ENCODE data around the gene RBM33. TPM values are rescaled to one million over a fixed set of nuclear protein-coding genes. Genes with fewer than 3 reads are reported as not detected.
A peak's percentile ranks its signal among the peaks of the same experiment; 100 is the strongest.

The RBM33 gene
- total RNA-seq, 2 experiments from 2014 or later, result 73.7 to 84.8 TPM

DNA sequence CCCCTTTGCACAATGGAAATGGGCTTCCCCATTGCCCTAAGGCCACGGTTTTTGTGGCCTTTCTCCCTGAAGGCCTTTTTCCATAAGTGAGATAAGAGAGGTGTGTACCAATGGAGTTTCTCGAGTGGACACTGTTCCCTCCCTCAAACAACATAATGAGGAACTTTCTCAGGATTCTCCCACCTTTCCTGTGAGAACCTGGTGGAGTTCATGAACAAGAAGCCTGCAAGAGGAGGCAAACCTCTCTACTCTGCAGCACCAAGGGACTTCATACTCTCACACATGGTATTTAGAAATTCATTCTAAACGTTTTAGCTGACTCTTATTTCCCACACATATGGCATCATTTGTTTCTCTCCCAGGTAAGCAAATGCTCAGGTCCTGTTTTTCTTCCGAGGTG, 7.3 kb upstream of the RBM33 start:
- CTCF ChIA-PET, result interaction anchor here (1.3 kb wide), 1 partner anchor 39 kb away, joined by 6 read pairs; no protein-coding TSS in a partner anchor

DNA sequence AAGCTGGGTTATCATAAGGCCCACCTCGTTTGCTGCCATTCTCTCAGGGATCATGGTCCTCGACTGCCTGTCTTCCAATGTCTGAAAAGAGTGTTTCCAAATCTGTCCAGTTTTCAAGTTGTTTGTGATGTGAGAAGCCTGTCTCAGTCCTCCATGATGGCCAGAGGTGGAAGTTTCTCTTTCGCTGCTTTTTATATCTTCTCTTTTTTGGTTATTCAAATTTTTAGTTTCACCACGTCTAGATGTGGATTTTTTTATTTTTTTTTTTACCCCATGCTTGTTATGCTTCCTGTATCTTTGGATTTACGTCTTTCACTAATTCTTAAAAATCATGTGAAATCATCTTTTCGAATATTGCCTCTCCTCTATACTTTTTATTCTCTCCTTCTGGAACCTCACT, 6.1 kb upstream of the RBM33 start:
- ChIA-PET CTCF (no interaction called here), POLR2A (no interaction called here)
- ATAC-seq (no peak), DNase-seq (no peak)
- peaks cover 3% of the 10 kb centered on the region for H3K27me3 Mint-ChIP-seq
- H3K27ac Mint-ChIP-seq, result no peak overlapping the region
- peaks cover 33% of the 10 kb centered on the region for H3K36me3 Mint-ChIP-seq (ENCODE audit: low read depth)
- no peak overlapping the region for H3K4me3 Mint-ChIP-seq
- H3K4me1 Mint-ChIP-seq (ENCODE audit: low read depth), result peaks cover 1% of the 10 kb centered on the region
- H3K9me3 Mint-ChIP-seq, result peaks cover 16% of the 10 kb centered on the region
- intact Hi-C loops (cut with micrococcal nuclease), result no loop called here
- TF ChIP-seq, protein P1, sequence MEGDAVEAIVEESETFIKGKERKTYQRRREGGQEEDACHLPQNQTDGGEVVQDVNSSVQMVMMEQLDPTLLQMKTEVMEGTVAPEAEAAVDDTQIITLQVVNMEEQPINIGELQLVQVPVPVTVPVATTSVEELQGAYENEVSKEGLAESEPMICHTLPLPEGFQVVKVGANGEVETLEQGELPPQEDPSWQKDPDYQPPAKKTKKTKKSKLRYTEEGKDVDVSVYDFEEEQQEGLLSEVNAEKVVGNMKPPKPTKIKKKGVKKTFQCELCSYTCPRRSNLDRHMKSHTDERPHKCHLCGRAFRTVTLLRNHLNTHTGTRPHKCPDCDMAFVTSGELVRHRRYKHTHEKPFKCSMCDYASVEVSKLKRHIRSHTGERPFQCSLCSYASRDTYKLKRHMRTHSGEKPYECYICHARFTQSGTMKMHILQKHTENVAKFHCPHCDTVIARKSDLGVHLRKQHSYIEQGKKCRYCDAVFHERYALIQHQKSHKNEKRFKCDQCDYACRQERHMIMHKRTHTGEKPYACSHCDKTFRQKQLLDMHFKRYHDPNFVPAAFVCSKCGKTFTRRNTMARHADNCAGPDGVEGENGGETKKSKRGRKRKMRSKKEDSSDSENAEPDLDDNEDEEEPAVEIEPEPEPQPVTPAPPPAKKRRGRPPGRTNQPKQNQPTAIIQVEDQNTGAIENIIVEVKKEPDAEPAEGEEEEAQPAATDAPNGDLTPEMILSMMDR (IDR thresholded peaks at IDR 0.05), result no peak

More for the DNA sequence above, 7.3 kb upstream of the RBM33 start:
- intact Hi-C loops (cut with micrococcal nuclease), result no loop called here
- Mint-ChIP-seq H3K36me3 (ENCODE audit: low read depth) (peaks cover 27% of the 10 kb centered on the region), H3K27ac (no peak overlapping the region), H3K9me3 (peaks cover 16% of the 10 kb centered on the region), H3K27me3 (peaks cover 3% of the 10 kb centered on the region), H3K4me1 (ENCODE audit: low read depth) (no peaks in the 10 kb centered on the region), H3K4me3 (no peak overlapping the region)
- POLR2A ChIA-PET, result no interaction called here
- DNase-seq (no peak), ATAC-seq (no peak)
- TF ChIP-seq, protein P1 (IDR thresholded peaks at IDR 0.05), result no peak

DNA sequence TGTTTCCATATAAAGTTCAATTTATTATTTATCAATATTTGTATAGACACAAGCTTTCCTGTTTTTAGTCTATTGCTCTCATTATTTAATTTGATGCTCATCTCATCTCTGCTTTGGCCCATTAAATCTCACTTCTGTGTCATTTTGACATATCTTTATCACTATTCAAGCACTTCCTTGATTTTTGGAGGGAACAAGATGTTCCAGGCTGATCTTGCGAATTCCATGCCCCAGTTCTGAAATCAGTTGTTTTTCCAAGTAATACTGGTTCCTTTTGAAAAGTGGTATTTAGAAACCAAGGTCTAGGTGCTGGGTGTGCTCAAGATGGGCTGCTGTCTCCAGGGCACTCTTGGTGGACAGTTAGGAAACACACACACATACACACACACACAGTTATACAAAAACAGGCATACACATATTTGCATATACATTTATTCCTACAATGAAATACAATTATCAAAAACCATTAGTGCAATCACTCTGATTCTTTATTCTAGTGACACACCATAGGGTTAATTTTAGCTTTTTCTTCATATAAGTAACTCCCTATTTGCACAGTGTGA, 4.4 kb upstream of the RBM33 start:
- POLR2A ChIA-PET, result no interaction called here
- no peak for ATAC-seq
- H3K4me3 Mint-ChIP-seq, result no peak overlapping the region

DNA sequence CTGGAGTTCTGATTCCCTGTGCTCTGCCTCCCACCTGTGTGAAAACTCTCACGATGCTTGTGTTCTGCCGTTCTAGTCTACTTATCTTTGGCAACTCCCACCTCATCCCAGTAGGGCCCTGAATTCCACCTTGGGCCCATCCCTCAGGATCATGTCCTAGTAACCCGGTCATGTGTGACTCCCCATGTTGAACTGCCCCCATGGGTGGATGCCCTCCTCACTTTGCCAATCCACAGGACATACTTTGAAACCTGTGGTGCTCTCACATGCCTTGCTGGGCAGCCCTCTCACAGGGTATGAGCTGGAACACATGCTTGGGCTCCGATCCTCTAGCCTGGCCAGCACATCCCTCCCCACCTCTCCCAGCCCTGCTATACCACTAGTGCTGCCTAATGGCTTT, 3.8 kb upstream of the RBM33 start:
- no peak for DNase-seq
- H3K27ac Mint-ChIP-seq, result no peak overlapping the region
- peaks cover 3% of the 10 kb centered on the region for H3K27me3 Mint-ChIP-seq
- ChIA-PET POLR2A (no interaction called here), CTCF (interaction anchor here (1.5 kb wide), 1 partner anchor 42 kb away, joined by 3 read pairs; no protein-coding TSS in a partner anchor)
- H3K4me1 Mint-ChIP-seq (ENCODE audit: low read depth), result peaks cover 7% of the 10 kb centered on the region
- no peak for ATAC-seq
- peaks cover 43% of the 10 kb centered on the region for H3K36me3 Mint-ChIP-seq (ENCODE audit: low read depth)
- H3K9me3 Mint-ChIP-seq, result peaks cover 13% of the 10 kb centered on the region
- no peak overlapping the region for H3K4me3 Mint-ChIP-seq
- intact Hi-C loops (cut with micrococcal nuclease), result loop anchor here (10.0 kb wide), 1 partner anchor 124 kb away; no protein-coding TSS in a partner anchor
- TF ChIP-seq, protein P1 (IDR thresholded peaks at IDR 0.05), result no peak

More for the DNA sequence above, 4.4 kb upstream of the RBM33 start:
- Mint-ChIP-seq H3K36me3 (ENCODE audit: low read depth) (peaks cover 41% of the 10 kb centered on the region), H3K4me1 (ENCODE audit: low read depth) (peaks cover 6% of the 10 kb centered on the region), H3K9me3 (peaks cover 13% of the 10 kb centered on the region), H3K27me3 (peaks cover 3% of the 10 kb centered on the region), H3K27ac (no peak overlapping the region)
- CTCF ChIA-PET, result interaction anchor here (1.5 kb wide), 1 partner anchor 41 kb away, joined by 3 read pairs; no protein-coding TSS in a partner anchor
- intact Hi-C loops (cut with micrococcal nuclease), result loop anchor here (10.0 kb wide), 1 partner anchor 125 kb away; no protein-coding TSS in a partner anchor
- TF ChIP-seq, protein P1 (IDR thresholded peaks at IDR 0.05), result no peak
- no peak for DNase-seq

DNA sequence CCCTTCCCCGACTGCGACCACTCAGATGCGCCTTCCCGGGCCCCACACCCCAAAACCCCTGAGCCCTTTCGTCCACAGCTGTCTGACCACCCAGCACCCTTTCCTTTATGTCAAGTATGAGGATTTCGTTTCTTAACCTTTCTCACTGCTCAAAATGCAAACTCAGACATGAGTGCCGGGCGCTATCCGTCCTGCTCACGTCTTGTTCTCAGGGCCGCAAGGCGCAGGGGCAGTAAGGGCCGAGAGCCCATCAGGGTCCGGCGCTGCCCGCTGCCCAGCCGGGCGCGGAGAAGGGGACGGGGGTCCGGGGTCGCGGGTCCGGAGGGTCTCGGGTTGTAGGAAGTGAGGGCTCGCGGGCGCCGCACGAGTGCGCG, 670 bp upstream of the RBM33 start:
- peak; percentile 5 for ATAC-seq
- Mint-ChIP-seq H3K4me3 (peak overlapping the region; percentile 89), H3K9me3 (peaks cover 7% of the 10 kb centered on the region), H3K36me3 (ENCODE audit: low read depth) (peaks cover 69% of the 10 kb centered on the region), H3K4me1 (ENCODE audit: low read depth) (peaks cover 34% of the 10 kb centered on the region), H3K27ac (peak overlapping the region; percentile 98), H3K27me3 (no peaks in the 10 kb centered on the region)
- CTCF ChIA-PET, result interaction anchor here (1.0 to 1.5 kb wide), 3 partner anchors 20 to 124 kb away, joined by 3 to 5 read pairs (median 4); no protein-coding TSS in a partner anchor
- POLR2A ChIA-PET, result interaction anchor here (0.8 to 1.8 kb wide), 11 partner anchors 13 to 345 kb away, joined by 3 to 5 read pairs (median 3); no protein-coding TSS in a partner anchor
- DNase-seq, result no peak
- intact Hi-C loops (cut with micrococcal nuclease), result loop anchor here (10.0 kb wide), 1 partner anchor 121 kb away; no protein-coding TSS in a partner anchor
- TF ChIP-seq, protein P1 (IDR thresholded peaks at IDR 0.05), result no peak
